GM12878 (cell line): ENCODE measurements around the gene CHN1. TPM values are rescaled to one million over a fixed set of nuclear protein-coding genes. Genes with fewer than 3 reads are reported as not detected.

Source experiments
- ATAC-seq: fragments of 200-7000 bp; cut with Tn5 transposase; 3 replicates; pipeline ENCODE4 v1.9.1; 2020; ENCODE audit warnings: mild to moderate bottlenecking, moderate library complexity
- BruUV-seq: library from RNA; stranded (reverse); fragments of 400-500 nt; replicated peaks from 2 replicates; lab custom pipeline; 2021; lab: Mats Ljungman, UMichigan
- CTCF ChIA-PET: fragments of 300-600 bp; sonication (Branson Sonifier 250); formaldehyde crosslinking; extraction: SDS; loops from one replicate; lab custom pipeline; 2021; ENCODE audit warnings: inconsistent platforms; lab: Yijun Ruan, JAX
- POLR2A ChIA-PET: fragments of 350-600 bp; formaldehyde crosslinking; extraction: SDS; loops from one replicate; lab custom pipeline; 2021; ENCODE audit warnings: inconsistent platforms; lab: Charles Lee
- RAD21 ChIA-PET: fragments of 300-600 bp; sonication (Branson Sonifier 250); formaldehyde crosslinking; loops from one replicate; lab custom pipeline; 2023; ENCODE audit warnings: antibody characterized with exemption; ENCODE audit not compliant: unreplicated experiment; lab: Charles Lee
- SMC1A ChIA-PET: fragments of 300-600 bp; sonication (Branson Sonifier 250); formaldehyde crosslinking; loops from one replicate; lab custom pipeline; 2023; ENCODE audit not compliant: unreplicated experiment, uncharacterized antibody; lab: Charles Lee
- DNase-seq: peaks from one replicate; pipeline ENCODE4 v3.0.0-alpha.2; 2011; ENCODE audit warnings: low read depth, low spot score
- FAIRE-seq: peaks from 3 replicates; lab custom pipeline; 2011; peaks lifted over from hg19 to GRCh38; lab: Jason Lieb, UNC
- H2AFZ ChIP-seq: 2 replicates; pipeline ENCODE4 v1.6.0; 2011; ENCODE audit warnings: low read depth, low read length, control low read depth; ENCODE audit not compliant: control insufficient read depth
- H3K27ac ChIP-seq: 2 replicates; pipeline ENCODE4 v1.5.1; 2011; ENCODE audit warnings: control low read depth; ENCODE audit not compliant: control insufficient read depth, insufficient read depth
- H3K27me3 ChIP-seq, 2 experiments: replicated peaks in 1 of 2; 2 replicates each; pipeline versions ENCODE4 v1.6.0 to v1.6.1; 2011; ENCODE audit warnings: low read length in 1 of 2; ENCODE audit not compliant: control insufficient read depth in 2 of 2, insufficient read depth in 2 of 2
- H3K36me3 ChIP-seq, 2 experiments: 2 replicates each; pipeline ENCODE4 v1.5.1; 2011; ENCODE audit warnings: low read length in 1 of 2; ENCODE audit not compliant: control insufficient read depth in 2 of 2, insufficient read depth in 2 of 2
- H3K4me1 ChIP-seq: 2 replicates; pipeline ENCODE4 v1.6.1; 2011; ENCODE audit warnings: mild to moderate bottlenecking, low read length, moderate library complexity, mixed read lengths; ENCODE audit not compliant: control insufficient read depth, insufficient read depth
- H3K4me2 ChIP-seq: 2 replicates; pipeline ENCODE4 v1.6.0; 2011; ENCODE audit warnings: control low read depth; ENCODE audit not compliant: control insufficient read depth, insufficient read depth
- H3K4me3 ChIP-seq: fragments of 200-600 bp; sonication (generic); 2 replicates; pipeline ENCODE4 v1.5.1; 2016
- H3K79me2 ChIP-seq: 2 replicates; pipeline ENCODE4 v1.6.0; 2011; ENCODE audit warnings: low read length; ENCODE audit not compliant: control insufficient read depth, insufficient read depth
- H3K9ac ChIP-seq: 2 replicates; pipeline ENCODE4 v1.8.0; 2011; ENCODE audit warnings: low read length, control low read depth, mixed read lengths; ENCODE audit not compliant: control insufficient read depth, insufficient read depth
- H3K9me3 ChIP-seq: replicated peaks from 3 replicates; pipeline ENCODE4 v1.5.1; 2011; ENCODE audit warnings: mild to moderate bottlenecking, low read length; ENCODE audit not compliant: control insufficient read depth, insufficient read depth
- H4K20me1 ChIP-seq: 2 replicates; pipeline ENCODE4 v1.6.0; 2011; ENCODE audit not compliant: control insufficient read depth, insufficient read depth
- GATAD2B ChIP-seq: fragments of 450-650 bp; conservative IDR thresholded peaks from 2 replicates; pipeline ENCODE4 v1.6.1; 2017; ENCODE audit warnings: low read depth, mild to moderate bottlenecking, moderate library complexity
- KDM1A ChIP-seq: fragments of 200-600 bp; sonication (generic); IDR thresholded peaks from 2 replicates; pipeline ENCODE4 v1.6.1; 2016; ENCODE audit warnings: borderline replicate concordance
- NFYA ChIP-seq: IDR thresholded peaks from 2 replicates; pipeline ENCODE4 v1.6.1; 2011; ENCODE audit warnings: low read depth, mild to moderate bottlenecking, low read length, improper control_type of control experiment, borderline replicate concordance
- WGBS: methylation state at CpG from one replicate; pipeline ENCODE4 v1.1.6; 2016; ENCODE audit warnings: low lambda C conversion rate; ENCODE audit not compliant: insufficient replicate concordance, insufficient coverage; ENCODE audit errors: missing lambda C conversion rate; 5-methylcytosine and 5-hydroxymethylcytosine counted together
- in situ Hi-C: fragments of 300-500 bp; cut with MboI; formaldehyde crosslinking; loops from 9 replicates; pipeline ENCODE4 v1.14.3; 2018; ENCODE audit warnings: mixed read lengths
- intact Hi-C: fragments of 100-400 bp; cut with micrococcal nuclease; formaldehyde crosslinking; loops from one replicate; pipeline ENCODE4 v1.14.2; 2022; ENCODE audit not compliant: unreplicated experiment
- polyA plus RNA-seq, 11 experiments: library from polyadenylated mRNA; depleted of rRNA in 4 of 11; unstranded in 6 of 11; stranded (reverse) in 5 of 11; fragments of >200 nt; fragmentation: Nextera tagmentation in 4 of 11; fragmentation: Illumina TruSeq in 1 of 11; extraction: Ambion mirVana in 4 of 11; extraction: Trizol in 1 of 11; gene quantifications; 1 replicate in 1 of 11; 2 replicates in 10 of 11; pipeline versions ENCODE4 v1.2.1 to v1.2.3, GENCODE V29; 2011 to 2016; ENCODE audit warnings: inconsistent platforms in 2 of 11, missing spikeins in 2 of 11, low read depth in 1 of 11
- total RNA-seq, 4 experiments: library from RNA; depleted of rRNA in 3 of 4; stranded (reverse); fragments of >200 nt in 3 of 4; fragmentation: Illumina TruSeq in 1 of 4; extraction: Trizol in 1 of 4; gene quantifications; 2 replicates each; pipeline versions ENCODE4 v1.2.1 to v1.2.3, GENCODE V29; 2013 to 2021

The CHN1 gene
- total and polyA plus RNA-seq, 10 of the 15 experiments (the other 5 are each of a cell fraction or from before 2014, with no cell fraction given): 0.18 to 0.92 (median 0.53) TPM; not detected in 1

- H3K36me3 ChIP-seq: no peaks in the 10 kb centered on the region
- H2AFZ ChIP-seq: no peak overlapping the region
- ChIA-PET RAD21 (no interaction called here), CTCF (interaction anchor here (0.8 kb wide), 1 partner anchor 8 kb away, joined by 3 read pairs; no protein-coding TSS in a partner anchor), POLR2A (no interaction called here), SMC1A (no interaction called here)
- no peaks in the 10 kb centered on the region for H3K9me3 ChIP-seq
- no peaks in the 10 kb centered on the region for H3K4me1 ChIP-seq
- TF ChIP-seq KDM1A (no peak), NFYA (no peak)
- no peak overlapping the region for H3K4me2 ChIP-seq
- FAIRE-seq: no peak
- intact Hi-C loops (no loop called here), in situ Hi-C loops (no loop called here)
- no peak overlapping the region for H3K27ac ChIP-seq
- ATAC-seq: no peak
- 0% methylated on average over 1 of the region's 1 CpG for WGBS
- no peak overlapping the region for H3K4me3 ChIP-seq
- DNase-seq: no peak
- no TSS peak for BruUV-seq
- no peaks in the 10 kb centered on the region for H3K79me2 ChIP-seq
- no peak overlapping the region for H3K9ac ChIP-seq
- no peaks in the 10 kb centered on the region for H3K27me3 ChIP-seq
- no peaks in the 10 kb centered on the region for H4K20me1 ChIP-seq
These were observed 131.1 kb downstream of the CHN1 start for GRCh38 chr2:174874085-174874484.

- no peak for DNase-seq
- Histone ChIP-seq H3K4me1 (no peaks in the 10 kb centered on the region), H4K20me1 (peaks cover 2% of the 10 kb centered on the region; the same call in 1 of the 2 replicates), H2AFZ (no peak overlapping the region), H3K9ac (no peak overlapping the region), H3K4me3 (no peak overlapping the region), H3K9me3 (no peaks in the 10 kb centered on the region), H3K79me2 (no peaks in the 10 kb centered on the region), H3K4me2 (no peak overlapping the region), H3K27ac (no peak overlapping the region), H3K27me3 (no peaks in the 10 kb centered on the region; a peak in 1 of 4 replicates), H3K36me3 (no peaks in the 10 kb centered on the region)
- no peak for ATAC-seq
- BruUV-seq: no TSS peak
- POLR2A ChIA-PET: no interaction called here
- FAIRE-seq: no peak
- SMC1A ChIA-PET: no interaction called here
- in situ Hi-C loops: no loop called here
- TF ChIP-seq KDM1A (no peak), GATAD2B (no peak)
- intact Hi-C loops: no loop called here
- RAD21 ChIA-PET: no interaction called here
- CTCF ChIA-PET: interaction anchor here (0.8 kb wide), 1 partner anchor 9 kb away, joined by 3 read pairs; no protein-coding TSS in a partner anchor
These were observed 131.7 kb downstream of the CHN1 start for GRCh38 chr2:174873471-174873870.
